Neural cell (in vitro differentiated cells): ENCODE data around the gene FBXW8. TPM values are rescaled to one million over a fixed set of nuclear protein-coding genes. Genes with fewer than 3 reads are reported as not detected.

Experiments
- H2AFZ ChIP-seq: fragments of 200-600, 300-800 bp; sonication (generic), shearing (Covaris generic); 2 replicates; pipeline ENCODE4 v1.6.0; 2014; ENCODE audit warnings: low read depth, mild to moderate bottlenecking, antibody characterized with exemption, low read length, moderate library complexity
- H3F3A ChIP-seq: fragments of 200-600 bp; shearing (Covaris generic); 2 replicates; pipeline ENCODE4 v1.6.1; 2016; ENCODE audit warnings: mild to moderate bottlenecking, moderate library complexity, mixed read lengths, antibody characterized with exemption, low read length; ENCODE audit not compliant: insufficient read depth, poor library complexity, severe bottlenecking
- H3K27ac ChIP-seq: fragments of 200-600, 300-800 bp; sonication (generic), shearing (Covaris generic); 2 replicates; pipeline ENCODE4 v1.5.1; 2014; ENCODE audit warnings: mild to moderate bottlenecking, low read length, moderate library complexity
- H3K27me3 ChIP-seq: fragments of 300-800, 200-600 bp; sonication (generic), shearing (Covaris generic); 2 replicates; pipeline ENCODE4 v1.6.0; 2014; ENCODE audit warnings: mild to moderate bottlenecking, low read depth, low read length, moderate library complexity; ENCODE audit not compliant: insufficient read depth
- H3K36me3 ChIP-seq: fragments of 300-800, 200-600 bp; sonication (generic), shearing (Covaris generic); 2 replicates; pipeline ENCODE4 v1.5.1; 2014; ENCODE audit warnings: mild to moderate bottlenecking, antibody characterized with exemption, low read length, moderate library complexity; ENCODE audit not compliant: insufficient read depth
- H3K4me2 ChIP-seq: fragments of 300-800, 200-600 bp; sonication (generic), shearing (Covaris generic); 2 replicates; pipeline ENCODE4 v1.6.0; 2014; ENCODE audit warnings: mild to moderate bottlenecking, low read length
- H3K4me3 ChIP-seq: fragments of 300-800, 200-600 bp; sonication (generic), shearing (Covaris generic); 2 replicates; pipeline ENCODE4 v1.5.1; 2014; ENCODE audit warnings: mild to moderate bottlenecking, low read length, moderate library complexity
- H3K79me2 ChIP-seq: fragments of 200-600 bp; shearing (Covaris generic); replicated peaks from 2 replicates; pipeline ENCODE4 v1.6.0; 2014; ENCODE audit warnings: mild to moderate bottlenecking, low read length, moderate library complexity; ENCODE audit not compliant: insufficient read depth
- H3K9ac ChIP-seq: fragments of 300-800, 200-600 bp; sonication (generic), shearing (Covaris generic); 2 replicates; pipeline ENCODE4 v1.6.1; 2016; ENCODE audit warnings: mild to moderate bottlenecking, low read length, mixed read lengths
- H3K9me2 ChIP-seq: fragments of 200-600 bp; shearing (Covaris generic); 2 replicates; pipeline ENCODE4 v1.6.1; 2016; ENCODE audit warnings: mild to moderate bottlenecking, low read length, mixed read lengths; ENCODE audit not compliant: insufficient read depth
- H3K9me3 ChIP-seq: fragments of 200-600, 300-800 bp; sonication (generic), shearing (Covaris generic); 2 replicates; pipeline ENCODE4 v1.6.1; 2016; ENCODE audit warnings: mild to moderate bottlenecking, mixed run types, low read length, moderate library complexity, mixed read lengths
- H4K20me1 ChIP-seq: fragments of 200-600 bp; shearing (Covaris generic); 2 replicates; pipeline ENCODE4 v1.6.1; 2016; ENCODE audit warnings: mild to moderate bottlenecking, mixed run types; ENCODE audit not compliant: insufficient read depth
- CTCF ChIP-seq: fragments of 450-650 bp; IDR thresholded peaks from 2 replicates; pipeline ENCODE4 v1.5.1; 2014; ENCODE audit warnings: antibody characterized with exemption, mild to moderate bottlenecking, moderate library complexity; ENCODE audit not compliant: poor library complexity, severe bottlenecking
- EP300 ChIP-seq: fragments of 450-650 bp; conservative IDR thresholded peaks from 2 replicates; pipeline ENCODE4 v1.6.1; 2014; ENCODE audit warnings: antibody characterized with exemption, mild to moderate bottlenecking, moderate library complexity; ENCODE audit not compliant: poor library complexity, severe bottlenecking
- EZH2 ChIP-seq: fragments of 200-600, 300-800 bp; shearing (Covaris generic), sonication (generic); IDR thresholded peaks from 2 replicates; pipeline ENCODE4 v1.6.1; 2014; ENCODE audit warnings: antibody characterized with exemption, low read length, borderline replicate concordance, mild to moderate bottlenecking; ENCODE audit not compliant: insufficient read depth, poor library complexity, severe bottlenecking
- MXI1 ChIP-seq: fragments of 450-650 bp; conservative IDR thresholded peaks from 2 replicates; pipeline ENCODE4 v1.6.1; 2014; ENCODE audit warnings: antibody characterized with exemption, mild to moderate bottlenecking; ENCODE audit not compliant: poor library complexity, severe bottlenecking
- POLR2AphosphoS5 ChIP-seq: IDR thresholded peaks from 2 replicates; pipeline ENCODE4 v1.6.1; 2012
- RAD21 ChIP-seq: fragments of 450-650 bp; conservative IDR thresholded peaks from 2 replicates; pipeline ENCODE4 v1.6.1; 2014; ENCODE audit warnings: antibody characterized with exemption, mild to moderate bottlenecking, moderate library complexity
- REST ChIP-seq: IDR thresholded peaks from 2 replicates; pipeline ENCODE4 v1.6.1; 2012; ENCODE audit warnings: borderline replicate concordance
- SMC3 ChIP-seq: fragments of 450-650 bp; conservative IDR thresholded peaks from 2 replicates; pipeline ENCODE4 v1.6.1; 2014; ENCODE audit warnings: antibody characterized with exemption, mild to moderate bottlenecking, moderate library complexity; ENCODE audit not compliant: poor library complexity
- TAF1 ChIP-seq: IDR thresholded peaks from 2 replicates; pipeline ENCODE4 v1.6.1; 2012; ENCODE audit warnings: low read depth
- polyA plus RNA-seq: library from polyadenylated mRNA; depleted of rRNA; stranded (reverse); fragments of >200 nt; gene quantifications from 2 replicates; pipeline ENCODE4 v1.2.3, GENCODE V29; 2014

Gene FBXW8
- polyA plus RNA-seq, 1 donor from 2014 or later = 5.6 TPM

- H3K36me3 ChIP-seq = no peaks in the 10 kb centered on the region
- TF ChIP-seq TAF1 = no peak
- no peak for TF ChIP-seq REST
- TF ChIP-seq RAD21 = no peak
- TF ChIP-seq EZH2 = no peak
- TF ChIP-seq EP300 = no peak
- no peak for TF ChIP-seq CTCF
- no peak overlapping the region for H3K27ac ChIP-seq
- no peak overlapping the region for H3K9ac ChIP-seq
- no peak overlapping the region for H3K4me2 ChIP-seq
- no peaks in the 10 kb centered on the region for H3K9me3 ChIP-seq
- no peaks in the 10 kb centered on the region for H3K27me3 ChIP-seq
- H4K20me1 ChIP-seq = no peaks in the 10 kb centered on the region
- no peaks in the 10 kb centered on the region for H3K9me2 ChIP-seq
- H3K4me3 ChIP-seq = no peak overlapping the region
- no peaks in the 10 kb centered on the region for H3F3A ChIP-seq
- H2AFZ ChIP-seq = no peak overlapping the region
- H3K79me2 ChIP-seq = no peaks in the 10 kb centered on the region
These were observed 48.6 kb upstream of the FBXW8 start for GRCh38 chr12:116862167-116862566.

GRCh38 chr12:116863275-116863767 lies 47.4 kb upstream of the FBXW8 start:
- no peak overlapping the region for H3K27ac ChIP-seq
- H3F3A ChIP-seq = no peaks in the 10 kb centered on the region
- TF ChIP-seq POLR2AphosphoS5 (no peak), EZH2 (no peak), SMC3 (no peak), RAD21 (no peak), CTCF (no peak), TAF1 (no peak), REST (no peak), MXI1 (no peak), EP300 (no peak)
- H4K20me1 ChIP-seq = no peaks in the 10 kb centered on the region
- H2AFZ ChIP-seq = no peak overlapping the region
- no peaks in the 10 kb centered on the region for H3K9me2 ChIP-seq
- H3K4me3 ChIP-seq = no peak overlapping the region
- H3K9ac ChIP-seq = no peak overlapping the region
- H3K9me3 ChIP-seq = no peaks in the 10 kb centered on the region
- no peaks in the 10 kb centered on the region for H3K27me3 ChIP-seq
- no peaks in the 10 kb centered on the region for H3K79me2 ChIP-seq
- H3K36me3 ChIP-seq = no peaks in the 10 kb centered on the region
- no peak overlapping the region for H3K4me2 ChIP-seq
